HepG2 (cell line): Measurements from ENCODE around the gene GPR107. TPM values are rescaled to one million over a fixed set of nuclear protein-coding genes. Genes with fewer than 3 reads are reported as not detected.

Experiments
- ARNT2 ChIP-seq: sonication (generic); formaldehyde crosslinking; IDR thresholded peaks from 2 replicates; pipeline ENCODE4 v1.8.0; 2022; ENCODE audit warnings: mild to moderate bottlenecking, low read depth, missing genetic modification reagents, moderate library complexity
- CHD4 ChIP-seq: fragments of 200-600 bp; sonication (generic); IDR thresholded peaks from 2 replicates; pipeline ENCODE4 v1.7.0; 2017; ENCODE audit warnings: mild to moderate bottlenecking, low read length, borderline replicate concordance
- EEA1 ChIP-seq: sonication (generic); formaldehyde crosslinking; IDR thresholded peaks from 2 replicates; pipeline ENCODE4 v1.5.1; 2020; ENCODE audit warnings: mild to moderate bottlenecking, missing genetic modification reagents, borderline replicate concordance
- HHEX ChIP-seq: IDR thresholded peaks from 2 replicates; pipeline ENCODE4 v1.6.1; 2016; ENCODE audit warnings: control low read depth
- HMGA1 ChIP-seq: sonication (generic); formaldehyde crosslinking; conservative IDR thresholded peaks from 2 replicates; pipeline ENCODE4 v1.4.0; 2020; ENCODE audit warnings: missing genetic modification reagents
- KLF16 ChIP-seq, 2 experiments: sonication (generic) in 1 of 2; formaldehyde crosslinking in 1 of 2; IDR thresholded peaks; 2 replicates each; pipeline versions ENCODE4 v1.6.1 to v1.8.0; 2016 to 2023; ENCODE audit warnings: missing genetic modification reagents in 2 of 2, missing compliant biosample characterization in 1 of 2
- KLF6 ChIP-seq: IDR thresholded peaks from 2 replicates; pipeline ENCODE4 v1.8.0; 2016; ENCODE audit warnings: missing biosample characterization, missing genetic modification reagents
- MBNL3 ChIP-seq: fragments of 250-450 bp; sonication (Bioruptor Pico); conservative IDR thresholded peaks from 2 replicates; pipeline ENCODE4 v1.8.0; 2022; ENCODE audit warnings: mild to moderate bottlenecking, inconsistent platforms
- NFIC ChIP-seq: IDR thresholded peaks from 2 replicates; pipeline ENCODE4 v1.6.1; 2012; ENCODE audit warnings: mild to moderate bottlenecking, low read length, inconsistent platforms
- PTBP1 ChIP-seq: fragments of 200-400 bp; formaldehyde crosslinking; IDR thresholded peaks from 2 replicates; pipeline ENCODE4 v1.6.1; 2018; ENCODE audit warnings: low read length, low read depth; ENCODE audit not compliant: poor library complexity, severe bottlenecking
- RFX1 ChIP-seq: fragments of 450-650 bp; IDR thresholded peaks from 2 replicates; pipeline ENCODE4 v1.6.1; 2017
- SAFB2 ChIP-seq: sonication (generic); formaldehyde crosslinking; IDR thresholded peaks from 2 replicates; pipeline ENCODE4 v1.5.1; 2020; ENCODE audit warnings: missing genetic modification reagents, low read depth, mild to moderate bottlenecking, borderline replicate concordance
- SAP130 ChIP-seq: IDR thresholded peaks from 2 replicates; pipeline ENCODE4 v1.6.1; 2016; ENCODE audit warnings: low read depth
- SATB2 ChIP-seq: sonication (generic); formaldehyde crosslinking; IDR thresholded peaks from 2 replicates; pipeline ENCODE4 v1.5.0; 2020; ENCODE audit warnings: missing genetic modification reagents
- SIX4 ChIP-seq: sonication (generic); formaldehyde crosslinking; IDR thresholded peaks from 2 replicates; pipeline ENCODE4 v1.4.0; 2020; ENCODE audit warnings: missing genetic modification reagents
- SOX6 ChIP-seq, 2 experiments: fragments of 450-650 bp in 1 of 2; sonication (generic) in 1 of 2; formaldehyde crosslinking in 1 of 2; IDR thresholded peaks; 2 replicates each; pipeline versions ENCODE4 v1.4.0 to v1.6.1; 2017 to 2020; ENCODE audit warnings: antibody characterized with exemption in 1 of 2, mild to moderate bottlenecking in 1 of 2, missing genetic modification reagents in 1 of 2
- SRSF1 ChIP-seq: fragments of 200-400 bp; formaldehyde crosslinking; optimal IDR thresholded peaks from 2 replicates; pipeline ENCODE3; 2017; ENCODE audit warnings: mild to moderate bottlenecking, low read depth, low read length, moderate library complexity
- TBL1XR1 ChIP-seq: fragments of 150-350 bp; IDR thresholded peaks from 2 replicates; pipeline ENCODE4 v1.6.1; 2014; ENCODE audit warnings: borderline replicate concordance, low read length; ENCODE audit not compliant: partially characterized antibody
- ZFP36L2 ChIP-seq: sonication (generic); formaldehyde crosslinking; IDR thresholded peaks from 2 replicates; pipeline ENCODE4 v1.4.0; 2020; ENCODE audit warnings: missing genetic modification reagents
- ZMYM4 ChIP-seq: sonication (generic); formaldehyde crosslinking; IDR thresholded peaks from 2 replicates; pipeline ENCODE4 v1.8.1; 2023; ENCODE audit warnings: mild to moderate bottlenecking, missing genetic modification reagents
- ZNF124 ChIP-seq: sonication (generic); formaldehyde crosslinking; IDR thresholded peaks from 2 replicates; pipeline ENCODE4 v1.4.0; 2020; ENCODE audit warnings: missing genetic modification reagents
- ZNF577 ChIP-seq: sonication (generic); formaldehyde crosslinking; IDR thresholded peaks from 2 replicates; pipeline ENCODE4 v1.4.0; 2020; ENCODE audit warnings: mild to moderate bottlenecking, low read depth, missing genetic modification reagents, borderline replicate concordance
- ZNF615 ChIP-seq: sonication (generic); formaldehyde crosslinking; IDR thresholded peaks from 2 replicates; pipeline ENCODE4 v1.5.0; 2020; ENCODE audit warnings: mild to moderate bottlenecking, missing genetic modification reagents, borderline replicate concordance
- polyA plus RNA-seq, 8 experiments: library from polyadenylated mRNA; depleted of rRNA in 3 of 8; stranded (reverse) in 7 of 8; unstranded in 1 of 8; fragments of >200 nt; fragmentation: Illumina TruSeq in 4 of 8; extraction: Trizol in 4 of 8; gene quantifications; 2 replicates each; pipeline versions ENCODE4 v1.2.1 to v1.2.3, GENCODE V29; 2011 to 2016; ENCODE audit warnings: low read depth in 4 of 8, missing spikeins in 1 of 8, mixed read lengths in 1 of 8; ENCODE audit not compliant: insufficient read depth in 1 of 8
- total RNA-seq, 5 experiments: library from RNA; depleted of rRNA; stranded (reverse); fragments of >200 nt; fragmentation: Illumina TruSeq; extraction: Trizol; gene quantifications; 2 replicates each; pipeline ENCODE4 v1.2.3, GENCODE V29; 2016; ENCODE audit warnings: low read depth in 1 of 5
- TF ChIP-seq, protein P1 (sequence below): sonication (generic); formaldehyde crosslinking; IDR thresholded peaks from 2 replicates; pipeline ENCODE4 v1.4.0; 2020; ENCODE audit warnings: missing genetic modification reagents
- TF ChIP-seq, protein P2 (sequence below): IDR thresholded peaks from 2 replicates; pipeline ENCODE4 v1.6.1; 2016; ENCODE audit warnings: missing compliant biosample characterization, missing genetic modification reagents, borderline replicate concordance
- TF ChIP-seq, protein P3 (sequence below): sonication (generic); formaldehyde crosslinking; IDR thresholded peaks from 2 replicates; pipeline ENCODE4 v1.8.0; 2022; ENCODE audit warnings: mild to moderate bottlenecking, missing genetic modification reagents, moderate library complexity

The GPR107 gene
- total and polyA plus RNA-seq, 2 of the 13 experiments (the other 11 are each of a cell fraction or from before 2014, with no cell fraction given): 22.5 to 24.4 TPM

DNA sequence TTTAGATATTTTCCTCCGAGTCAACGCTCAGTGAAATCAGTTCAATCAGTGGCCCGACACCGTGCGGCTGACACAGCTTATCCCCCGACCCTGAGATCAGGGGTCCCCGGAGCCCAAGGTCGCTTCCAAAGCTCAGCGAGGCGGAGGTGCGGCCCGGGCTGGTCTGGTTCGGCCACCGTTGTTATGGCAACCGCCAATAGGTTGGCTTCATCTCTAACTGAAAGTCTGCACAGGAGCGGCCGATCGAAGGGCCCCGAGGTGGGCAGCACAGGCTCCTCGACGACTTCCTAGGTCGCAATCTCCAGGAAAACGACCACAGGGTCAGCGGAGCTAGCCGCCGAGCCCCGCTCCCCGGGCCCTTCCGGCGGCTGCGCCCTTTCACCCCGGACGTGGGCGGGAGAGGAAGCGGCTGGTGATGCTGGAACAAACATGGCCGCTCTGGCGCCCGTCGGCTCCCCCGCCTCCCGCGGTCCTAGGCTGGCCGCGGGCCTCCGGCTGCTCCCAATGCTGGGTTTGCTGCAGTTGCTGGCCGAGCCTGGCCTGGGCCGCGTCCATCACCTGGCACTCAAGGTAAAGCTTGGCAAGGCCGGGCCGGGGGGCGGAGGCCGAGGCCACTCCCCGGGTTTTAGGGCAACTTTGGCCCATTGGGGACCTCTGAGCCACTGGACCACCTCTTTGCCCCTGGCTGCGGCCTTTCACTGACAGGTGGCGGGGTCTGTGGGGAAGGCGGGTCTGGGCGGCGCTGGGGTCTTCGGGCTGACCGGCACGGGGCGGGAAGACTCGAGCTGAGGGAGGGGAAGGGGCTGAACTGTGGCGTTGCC lies at the start of gene GPR107 (continued):
- TF ChIP-seq ZNF615 (0 out of 2 replicates have a peak, but pooled peaks have one; percentile 62), ARNT2 (CRISPR knock-in tag) (peak; percentile 58; the same call in 1 of the 2 replicates), ZNF577 (CRISPR knock-in tag) (no peak), SATB2 (0 out of 2 replicates have a peak, but pooled peaks have one; percentile 45), ZNF124 (CRISPR knock-in tag) (peak; percentile 33; the same call in 1 of the 2 replicates), KLF16 (CRISPR knock-in tag; IDR thresholded peaks at IDR 0.05) (peak in 1 of 2 experiments; percentile 43; a peak in 1 of 4 replicates), SOX6 (IDR thresholded peaks at IDR 0.05) (no peak), SOX6 (CRISPR knock-in tag; IDR thresholded peaks at IDR 0.05) (peak; percentile 49), MBNL3 (no peak), NFIC (no peak), KLF6 (CRISPR knock-in tag) (0 out of 2 replicates have a peak, but pooled peaks have one; percentile 61), EEA1 (no peak), ZFP36L2 (CRISPR knock-in tag) (no peak), HMGA1 (CRISPR knock-in tag) (no peak), SRSF1 (peak; percentile 69), HHEX (CRISPR knock-in tag) (no peak), SAFB2 (CRISPR knock-in tag) (no peak), RFX1 (peak; percentile 90), TBL1XR1 (no peak), CHD4 (no peak), SAP130 (CRISPR knock-in tag) (peak; percentile 85), SIX4 (CRISPR knock-in tag) (no peak), PTBP1 (no peak), ZMYM4 (CRISPR knock-in tag) (peak; percentile 69)
- TF ChIP-seq, protein P1, sequence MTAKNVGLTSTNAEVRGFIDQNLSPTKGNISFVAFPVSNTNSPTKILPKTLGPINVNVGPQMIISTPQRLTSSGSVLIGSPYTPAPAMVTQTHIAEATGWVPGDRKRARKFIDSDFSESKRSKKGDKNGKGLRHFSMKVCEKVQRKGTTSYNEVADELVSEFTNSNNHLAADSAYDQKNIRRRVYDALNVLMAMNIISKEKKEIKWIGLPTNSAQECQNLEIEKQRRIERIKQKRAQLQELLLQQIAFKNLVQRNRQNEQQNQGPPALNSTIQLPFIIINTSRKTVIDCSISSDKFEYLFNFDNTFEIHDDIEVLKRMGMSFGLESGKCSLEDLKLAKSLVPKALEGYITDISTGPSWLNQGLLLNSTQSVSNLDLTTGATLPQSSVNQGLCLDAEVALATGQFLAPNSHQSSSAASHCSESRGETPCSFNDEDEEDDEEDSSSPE (CRISPR knock-in tag): peak; percentile 43; the same call in 1 of the 2 replicates
- TF ChIP-seq, protein P2, sequence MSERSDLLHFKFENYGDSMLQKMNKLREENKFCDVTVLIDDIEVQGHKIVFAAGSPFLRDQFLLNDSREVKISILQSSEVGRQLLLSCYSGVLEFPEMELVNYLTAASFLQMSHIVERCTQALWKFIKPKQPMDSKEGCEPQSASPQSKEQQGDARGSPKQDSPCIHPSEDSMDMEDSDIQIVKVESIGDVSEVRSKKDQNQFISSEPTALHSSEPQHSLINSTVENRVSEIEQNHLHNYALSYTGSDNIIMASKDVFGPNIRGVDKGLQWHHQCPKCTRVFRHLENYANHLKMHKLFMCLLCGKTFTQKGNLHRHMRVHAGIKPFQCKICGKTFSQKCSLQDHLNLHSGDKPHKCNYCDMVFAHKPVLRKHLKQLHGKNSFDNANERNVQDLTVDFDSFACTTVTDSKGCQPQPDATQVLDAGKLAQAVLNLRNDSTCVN (CRISPR knock-in tag): no peak
- TF ChIP-seq, protein P3, sequence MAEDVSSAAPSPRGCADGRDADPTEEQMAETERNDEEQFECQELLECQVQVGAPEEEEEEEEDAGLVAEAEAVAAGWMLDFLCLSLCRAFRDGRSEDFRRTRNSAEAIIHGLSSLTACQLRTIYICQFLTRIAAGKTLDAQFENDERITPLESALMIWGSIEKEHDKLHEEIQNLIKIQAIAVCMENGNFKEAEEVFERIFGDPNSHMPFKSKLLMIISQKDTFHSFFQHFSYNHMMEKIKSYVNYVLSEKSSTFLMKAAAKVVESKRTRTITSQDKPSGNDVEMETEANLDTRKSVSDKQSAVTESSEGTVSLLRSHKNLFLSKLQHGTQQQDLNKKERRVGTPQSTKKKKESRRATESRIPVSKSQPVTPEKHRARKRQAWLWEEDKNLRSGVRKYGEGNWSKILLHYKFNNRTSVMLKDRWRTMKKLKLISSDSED (CRISPR knock-in tag): no peak
